SU-DHL-6 (cell line): ENCODE measurements around the gene RTEL1.

ENCODE experiments used
- H2AFZ ChIP-seq: fragments of 200-600 bp; sonication (generic); 2 replicates; pipeline ENCODE4 v1.6.1; 2014; ENCODE audit warnings: low read depth, mild to moderate bottlenecking, moderate library complexity, mixed read lengths, antibody characterized with exemption, low read length; ENCODE audit not compliant: severe bottlenecking
- H3F3A ChIP-seq: fragments of 200-600 bp; shearing (Covaris generic); 2 replicates; pipeline ENCODE4 v1.6.0; 2016; ENCODE audit warnings: antibody characterized with exemption, mild to moderate bottlenecking; ENCODE audit not compliant: insufficient read depth
- H3K27ac ChIP-seq: fragments of 200-600 bp; sonication (generic); 2 replicates; pipeline ENCODE4 v1.5.1; 2016; ENCODE audit warnings: low read depth, mild to moderate bottlenecking, low read length, moderate library complexity, mixed read lengths
- H3K27me3 ChIP-seq: fragments of 200-600 bp; sonication (generic), shearing (Covaris generic); 2 replicates; pipeline ENCODE4 v1.6.0; 2014; ENCODE audit warnings: mild to moderate bottlenecking, low read length
- H3K36me3 ChIP-seq: fragments of 200-600 bp; sonication (generic); 2 replicates; pipeline ENCODE4 v1.6.1; 2014; ENCODE audit warnings: mild to moderate bottlenecking, low read length, mixed read lengths
- H3K4me2 ChIP-seq: fragments of 300-600, 200-600 bp; shearing (Covaris generic), sonication (generic); 2 replicates; pipeline ENCODE4 v1.6.0; 2014; ENCODE audit warnings: low read length, low read depth, mild to moderate bottlenecking; ENCODE audit not compliant: poor library complexity, severe bottlenecking
- H3K4me3 ChIP-seq: fragments of 200-600 bp; sonication (generic); 2 replicates; pipeline ENCODE4 v1.5.1; 2014; ENCODE audit warnings: antibody characterized with exemption, low read length, mild to moderate bottlenecking, mixed read lengths; ENCODE audit not compliant: insufficient read depth, poor library complexity, severe bottlenecking
- H3K79me2 ChIP-seq: fragments of 200-600 bp; sonication (generic); 2 replicates; pipeline ENCODE4 v1.6.1; 2014; ENCODE audit warnings: mild to moderate bottlenecking, low read length, moderate library complexity; ENCODE audit not compliant: insufficient read depth
- H3K9ac ChIP-seq: fragments of 200-600 bp; sonication (generic); 2 replicates; pipeline ENCODE4 v1.7.0; 2014; ENCODE audit warnings: mild to moderate bottlenecking, low read length
- H3K9me2 ChIP-seq: fragments of 200-600 bp; sonication (generic); replicated peaks from 2 replicates; pipeline ENCODE4 v1.6.1; 2014; ENCODE audit warnings: low read length; ENCODE audit not compliant: insufficient read depth
- H3K9me3 ChIP-seq: fragments of 200-600 bp; sonication (generic); 2 replicates; pipeline ENCODE4 v1.6.1; 2014; ENCODE audit warnings: low read length, mixed read lengths; ENCODE audit not compliant: insufficient read depth
- H4K20me1 ChIP-seq: fragments of 200-600 bp; sonication (generic); 2 replicates; pipeline ENCODE4 v1.6.1; 2014; ENCODE audit warnings: low read depth, mild to moderate bottlenecking, antibody characterized with exemption, low read length, moderate library complexity, mixed read lengths
- CTCF ChIP-seq: fragments of 200-600 bp; sonication (generic); IDR thresholded peaks from one replicate; pipeline ENCODE4 v1.5.1; 2017; ENCODE audit warnings: antibody characterized with exemption, mild to moderate bottlenecking, low read length, moderate library complexity; ENCODE audit not compliant: insufficient read depth, poor library complexity, severe bottlenecking
- EZH2phosphoT487 ChIP-seq: fragments of 200-600 bp; sonication (generic), shearing (Covaris generic); conservative IDR thresholded peaks from 2 replicates; pipeline ENCODE4 v1.6.1; 2018; ENCODE audit warnings: mild to moderate bottlenecking, antibody characterized with exemption, low read length, moderate library complexity, mixed read lengths

Gene RTEL1

GRCh38 chr20:63703471-63703975 is 45.4 kb downstream of the RTEL1 start:
- Histone ChIP-seq H4K20me1 (0 out of 2 replicates have a peak, but pooled peaks cover 4% of the 10 kb centered on the region), H3K4me3 (no peak overlapping the region), H3F3A (no peaks in the 10 kb centered on the region), H3K9ac (no peak overlapping the region), H3K9me3 (no peaks in the 10 kb centered on the region), H2AFZ (no peak overlapping the region), H3K79me2 (peaks cover 20% of the 10 kb centered on the region), H3K27ac (no peak overlapping the region), H3K27me3 (no peaks in the 10 kb centered on the region), H3K4me2 (no peak overlapping the region), H3K9me2 (no peaks in the 10 kb centered on the region), H3K36me3 (no peaks in the 10 kb centered on the region)
- TF ChIP-seq CTCF = no peak

- H3F3A ChIP-seq = no peaks in the 10 kb centered on the region
- H3K9me2 ChIP-seq = no peaks in the 10 kb centered on the region
- TF ChIP-seq EZH2phosphoT487 (no peak), CTCF (no peak)
- no peak overlapping the region for H3K9ac ChIP-seq
- no peak overlapping the region for H3K4me3 ChIP-seq
- H3K4me2 ChIP-seq = no peak overlapping the region
- no peaks in the 10 kb centered on the region for H3K27me3 ChIP-seq
- no peaks in the 10 kb centered on the region for H3K36me3 ChIP-seq
- no peak overlapping the region for H2AFZ ChIP-seq
- no peak overlapping the region for H3K27ac ChIP-seq
- H3K9me3 ChIP-seq = no peaks in the 10 kb centered on the region
- H3K79me2 ChIP-seq = peaks cover 27% of the 10 kb centered on the region
- H4K20me1 ChIP-seq = 0 out of 2 replicates have a peak, but pooled peaks cover 4% of the 10 kb centered on the region
Measured at GRCh38 chr20:63703976-63704748, 46.0 kb downstream of the RTEL1 start.

GRCh38 chr20:63704749-63705117 is 46.6 kb downstream of the RTEL1 start:
- H3K4me3 ChIP-seq = no peak overlapping the region
- no peak overlapping the region for H3K9ac ChIP-seq
- no peak for TF ChIP-seq EZH2phosphoT487
- no peak for TF ChIP-seq CTCF
- no peaks in the 10 kb centered on the region for H3F3A ChIP-seq
- no peak overlapping the region for H3K4me2 ChIP-seq
- H2AFZ ChIP-seq = no peak overlapping the region
- 0 out of 2 replicates have a peak, but pooled peaks cover 4% of the 10 kb centered on the region for H4K20me1 ChIP-seq
- H3K9me3 ChIP-seq = no peaks in the 10 kb centered on the region
- H3K36me3 ChIP-seq = no peaks in the 10 kb centered on the region
- peaks cover 31% of the 10 kb centered on the region for H3K79me2 ChIP-seq
- no peaks in the 10 kb centered on the region for H3K27me3 ChIP-seq
- H3K9me2 ChIP-seq = no peaks in the 10 kb centered on the region
- H3K27ac ChIP-seq = no peak overlapping the region
